ENCODE measurements around the gene PRKACG.

Gene PRKACG

GRCh38 chr9:68999393-69000105, 14.4 kb downstream of the PRKACG start:
- no peak overlapping the region for H2AFZ ChIP-seq (ENCODE audit: low read length)
- H3K79me2 ChIP-seq (ENCODE audit: low read length) = no peaks in the 10 kb centered on the region
- peaks cover 5% of the 10 kb centered on the region; the same call in 1 of the 2 replicates for H3K4me1 ChIP-seq (ENCODE audit: low read length)
- H3K4me3 ChIP-seq (ENCODE audit: low read length) = no peak overlapping the region
- no peaks in the 10 kb centered on the region for H3K9me3 ChIP-seq (replicated peaks; ENCODE audit: insufficient read depth, low read length)
- H3K36me3 ChIP-seq (replicated peaks; ENCODE audit: insufficient read depth, low read length) = no peaks in the 10 kb centered on the region
- peak; percentile 82 for DNase-seq
- no peak overlapping the region for H3K4me2 ChIP-seq (ENCODE audit: low read depth, low read length)
- no peak overlapping the region for H3K27ac ChIP-seq (ENCODE audit: low read length)
- no peaks in the 10 kb centered on the region for H3F3A ChIP-seq (ENCODE audit: insufficient read depth, low read length)
- H4K20me1 ChIP-seq (ENCODE audit: insufficient read depth, low read length) = no peaks in the 10 kb centered on the region
- no peak overlapping the region for H3K9ac ChIP-seq (ENCODE audit: low read length)
- H3K27me3 ChIP-seq (replicated peaks; ENCODE audit: insufficient read depth, low read length) = no peaks in the 10 kb centered on the region
- peak; percentile 93 for TF ChIP-seq CTCF (IDR thresholded peaks at IDR 0.05; ENCODE audit: low read length)
- no peak for TF ChIP-seq EZH2 (optimal IDR thresholded peaks at IDR 0.05; ENCODE audit: low read depth, low read length)
- H3K9me2 ChIP-seq (replicated peaks; ENCODE audit: insufficient read depth, low read length) = no peaks in the 10 kb centered on the region

GRCh38 chr9:68998812-68999211, 15.1 kb downstream of the PRKACG start:
- Histone ChIP-seq H3K36me3 (replicated peaks; ENCODE audit: insufficient read depth, low read length) (no peaks in the 10 kb centered on the region), H3F3A (ENCODE audit: insufficient read depth, low read length) (no peaks in the 10 kb centered on the region), H3K9ac (ENCODE audit: low read length) (no peak overlapping the region), H3K4me3 (ENCODE audit: low read length) (no peak overlapping the region), H3K4me1 (ENCODE audit: low read length) (peaks cover 5% of the 10 kb centered on the region; the same call in 1 of the 2 replicates), H3K79me2 (ENCODE audit: low read length) (no peaks in the 10 kb centered on the region), H3K9me3 (replicated peaks; ENCODE audit: insufficient read depth, low read length) (no peaks in the 10 kb centered on the region), H3K27me3 (replicated peaks; ENCODE audit: insufficient read depth, low read length) (no peaks in the 10 kb centered on the region), H4K20me1 (ENCODE audit: insufficient read depth, low read length) (no peaks in the 10 kb centered on the region), H2AFZ (ENCODE audit: low read length) (no peak overlapping the region), H3K9me2 (replicated peaks; ENCODE audit: insufficient read depth, low read length) (no peaks in the 10 kb centered on the region), H3K4me2 (ENCODE audit: low read depth, low read length) (no peak overlapping the region), H3K27ac (ENCODE audit: low read length) (no peak overlapping the region)
- no peak for TF ChIP-seq CTCF (IDR thresholded peaks at IDR 0.05; ENCODE audit: low read length)
- TF ChIP-seq EZH2phosphoT487 (IDR thresholded peaks at IDR 0.05; ENCODE audit: low read length) = no peak
- TF ChIP-seq EZH2 (optimal IDR thresholded peaks at IDR 0.05; ENCODE audit: low read depth, low read length) = no peak
- no peak for DNase-seq

GRCh38 chr9:68998385-68998784, 15.5 kb downstream of the PRKACG start:
- no peak overlapping the region for H3K4me2 ChIP-seq (ENCODE audit: low read depth, low read length)
- no peak overlapping the region for H3K9ac ChIP-seq (ENCODE audit: low read length)
- H3K27me3 ChIP-seq (replicated peaks; ENCODE audit: insufficient read depth, low read length) = no peaks in the 10 kb centered on the region
- TF ChIP-seq CTCF (IDR thresholded peaks at IDR 0.05; ENCODE audit: low read length) (no peak), EZH2 (optimal IDR thresholded peaks at IDR 0.05; ENCODE audit: low read depth, low read length) (no peak), EZH2phosphoT487 (IDR thresholded peaks at IDR 0.05; ENCODE audit: low read length) (no peak)
- H3K9me2 ChIP-seq (replicated peaks; ENCODE audit: insufficient read depth, low read length) = no peaks in the 10 kb centered on the region
- H4K20me1 ChIP-seq (ENCODE audit: insufficient read depth, low read length) = no peaks in the 10 kb centered on the region
- no peaks in the 10 kb centered on the region for H3F3A ChIP-seq (ENCODE audit: insufficient read depth, low read length)
- no peak for DNase-seq
- no peak overlapping the region for H2AFZ ChIP-seq (ENCODE audit: low read length)
- peaks cover 5% of the 10 kb centered on the region; the same call in 1 of the 2 replicates for H3K4me1 ChIP-seq (ENCODE audit: low read length)
- H3K79me2 ChIP-seq (ENCODE audit: low read length) = no peaks in the 10 kb centered on the region
- H3K9me3 ChIP-seq (replicated peaks; ENCODE audit: insufficient read depth, low read length) = no peaks in the 10 kb centered on the region
- H3K4me3 ChIP-seq (ENCODE audit: low read length) = no peak overlapping the region
- no peaks in the 10 kb centered on the region for H3K36me3 ChIP-seq (replicated peaks; ENCODE audit: insufficient read depth, low read length)
- H3K27ac ChIP-seq (ENCODE audit: low read length) = no peak overlapping the region

Data from MM.1S (cell line).